HG03095 (cell line): ENCODE measurements around the gene TRPM3.

Source experiments
- ATAC-seq: cut with Tn5 transposase; IDR thresholded peaks from one replicate; pipeline ENCODE4 v1.9.1; 2021; ENCODE audit warnings: moderate library complexity; ENCODE audit not compliant: unreplicated experiment

TRPM3 gene

DNA sequence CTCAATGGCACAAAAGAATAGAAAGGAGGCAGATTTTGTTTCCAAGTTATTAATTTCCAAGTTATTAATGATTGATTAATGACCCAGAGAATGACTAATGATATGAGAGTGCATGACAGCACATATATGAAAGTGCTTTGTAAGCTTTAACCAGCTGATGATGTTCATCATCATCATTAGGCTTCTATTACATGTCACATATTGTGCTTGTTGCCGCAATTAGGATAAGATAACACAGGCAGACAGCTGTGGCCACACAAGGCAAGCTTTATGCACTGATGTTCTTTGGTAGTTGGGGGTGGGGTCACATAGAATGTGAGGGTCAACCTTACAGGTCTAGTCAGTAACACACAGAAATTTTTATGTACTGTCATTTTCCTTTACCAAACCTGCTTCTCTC lies 219.7 kb downstream of the TRPM3 start:
- no peak for ATAC-seq

DNA sequence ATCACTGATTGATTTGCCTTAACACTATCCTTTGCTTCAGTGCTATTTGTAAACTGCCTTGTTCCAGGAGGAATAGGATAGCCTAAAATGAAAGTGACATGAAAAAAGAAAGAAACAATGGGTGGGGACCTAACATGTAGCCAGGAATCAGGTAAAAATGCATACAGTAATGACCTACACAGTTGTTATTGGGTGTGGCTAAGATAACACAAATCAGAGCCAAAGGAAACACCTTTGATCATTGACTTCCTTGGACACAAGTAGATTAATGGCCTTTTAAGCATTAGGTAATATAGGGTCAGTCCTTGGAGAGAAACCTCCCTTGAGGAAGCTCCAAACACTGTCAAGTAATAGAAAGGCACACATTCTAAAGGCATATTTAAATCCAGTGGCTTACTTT lies 220.4 kb downstream of the TRPM3 start:
- ATAC-seq = no peak

DNA sequence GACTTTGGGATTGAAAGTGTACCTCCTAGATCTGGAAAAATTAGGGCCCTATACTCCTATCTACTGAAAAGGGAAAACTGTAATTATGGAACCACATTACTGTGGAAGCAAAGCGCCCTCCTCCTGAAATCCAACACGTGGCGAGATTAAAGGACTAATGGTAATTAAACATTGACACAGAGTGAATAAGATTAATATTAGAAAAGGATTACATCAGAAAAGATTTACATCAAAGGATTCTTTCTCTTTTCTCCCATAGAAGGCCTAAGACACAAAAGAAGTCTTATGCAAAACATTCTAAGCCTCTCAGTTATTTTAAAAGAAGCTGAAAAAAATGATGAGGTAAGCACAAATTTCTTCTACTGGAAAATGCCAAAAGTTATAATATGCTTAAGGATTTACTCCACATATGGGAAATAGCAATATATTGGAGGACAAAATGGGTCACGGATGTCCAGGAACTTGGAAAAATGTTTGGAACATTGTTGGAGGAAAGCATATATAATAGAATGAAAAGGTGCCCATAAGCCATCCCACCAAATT lies 227.8 kb downstream of the TRPM3 start:
- no peak for ATAC-seq

DNA sequence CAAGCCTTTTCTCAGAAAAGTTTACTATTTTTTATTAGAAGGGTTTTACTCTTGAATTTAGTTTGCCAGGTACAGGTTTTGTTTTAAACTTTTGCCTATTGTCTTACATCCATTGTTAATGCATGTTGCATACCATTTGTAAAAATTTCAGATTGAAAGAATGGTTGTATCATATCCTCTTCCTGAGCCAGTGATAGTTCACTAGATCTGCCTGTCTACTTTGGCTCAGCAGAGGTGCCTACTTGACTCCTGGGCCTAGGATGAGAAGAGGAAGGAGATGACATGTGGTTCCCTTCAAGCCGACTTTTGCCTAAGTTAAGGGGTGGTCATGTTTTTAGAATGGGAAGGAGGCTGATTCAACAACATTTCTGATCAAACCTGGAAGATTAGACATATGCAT lies 232.9 kb downstream of the TRPM3 start:
- no peak for ATAC-seq

DNA sequence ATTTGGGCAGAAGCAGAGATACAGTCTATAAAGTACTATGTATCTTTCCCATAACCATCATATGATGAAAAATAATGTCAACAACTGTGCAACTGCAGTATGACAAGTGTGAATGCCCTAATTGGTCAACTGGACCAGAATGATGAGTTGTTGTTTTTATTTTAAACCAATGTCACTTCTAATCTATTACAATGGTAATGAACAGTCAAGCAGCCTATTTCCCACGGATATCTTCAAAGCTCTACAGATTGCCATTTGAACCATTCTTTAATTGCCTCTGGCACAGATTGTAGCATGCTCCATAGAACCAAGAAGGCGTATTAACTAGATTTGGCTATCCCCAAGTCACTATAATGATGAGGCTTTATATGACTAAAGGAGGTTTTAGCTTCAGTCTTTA lies 233.6 kb downstream of the TRPM3 start:
- no peak for ATAC-seq

DNA sequence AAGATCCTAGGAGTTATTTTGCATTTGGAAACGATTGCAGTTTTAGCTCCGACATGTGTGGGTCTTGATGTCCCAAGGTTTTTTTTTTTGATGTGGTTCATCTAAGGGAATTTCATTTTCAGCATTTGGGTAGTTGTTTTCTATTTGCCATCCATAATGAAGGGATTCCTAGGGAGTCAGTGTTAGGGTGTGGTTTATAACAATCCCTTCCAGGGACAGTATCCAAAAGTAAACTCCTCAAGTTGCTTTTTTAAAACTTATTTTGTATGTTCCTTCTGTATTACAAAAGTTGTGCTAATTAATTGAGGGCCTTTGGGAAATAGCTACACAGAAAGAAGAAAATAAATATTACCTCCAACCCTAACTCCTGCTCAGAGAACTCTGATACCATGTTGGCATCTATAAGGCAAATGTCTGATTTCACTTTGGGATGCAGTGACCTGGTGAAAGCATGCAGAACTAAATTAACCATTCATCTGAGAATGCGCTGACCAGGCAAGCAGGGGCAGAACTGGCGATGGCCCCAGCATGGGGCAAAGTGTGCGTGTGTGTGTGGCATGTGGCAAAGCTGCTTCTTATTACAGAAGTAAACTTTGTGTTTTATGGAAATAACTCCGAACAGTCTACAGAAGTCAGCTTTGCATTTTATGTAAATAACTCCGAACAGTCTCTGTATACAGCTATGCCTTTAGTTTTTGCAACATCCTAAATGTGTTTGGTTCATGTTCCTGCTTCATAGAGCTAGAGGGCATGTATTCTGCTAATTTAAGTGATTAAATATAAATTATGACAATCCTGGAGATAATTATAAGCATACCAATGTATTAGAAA lies 237.2 kb downstream of the TRPM3 start:
- ATAC-seq = no peak

DNA sequence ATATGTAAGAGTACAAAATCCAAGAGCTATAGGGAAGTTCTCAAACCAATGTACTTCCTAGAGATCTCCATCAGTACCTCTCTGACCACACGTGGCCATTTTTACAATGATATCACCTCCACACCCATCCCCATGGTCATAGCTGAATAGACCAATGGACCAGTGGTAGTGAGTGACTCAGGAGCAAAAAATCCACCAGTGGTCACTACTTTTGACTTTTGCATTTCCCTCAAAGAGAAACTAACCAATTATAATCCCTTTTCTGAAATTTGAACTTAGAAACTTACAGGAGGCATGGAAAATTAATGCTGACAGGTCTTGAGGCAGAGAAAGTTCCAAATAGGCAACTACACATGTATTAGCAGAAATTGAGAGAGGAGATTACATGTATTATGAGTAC lies 238.4 kb downstream of the TRPM3 start:
- no peak for ATAC-seq

DNA sequence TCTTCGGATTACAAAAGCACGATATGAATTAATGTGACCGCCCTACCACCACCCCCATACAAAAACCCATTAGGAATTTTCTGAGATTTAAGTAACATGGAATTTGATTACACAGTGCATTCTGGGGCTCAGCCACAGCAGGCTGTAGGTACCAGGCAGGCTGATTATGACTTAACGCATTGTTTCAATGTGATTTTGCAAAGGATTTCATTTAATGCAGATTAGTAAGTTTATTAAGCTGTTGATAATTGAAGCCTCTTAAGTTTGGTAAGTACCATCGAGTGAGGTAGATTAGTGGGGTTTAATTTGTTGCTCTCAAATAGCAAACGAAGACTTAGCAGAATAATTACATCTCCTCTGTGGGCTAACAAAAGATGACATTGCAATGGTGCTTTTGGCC lies 240.1 kb downstream of the TRPM3 start:
- no peak for ATAC-seq

DNA sequence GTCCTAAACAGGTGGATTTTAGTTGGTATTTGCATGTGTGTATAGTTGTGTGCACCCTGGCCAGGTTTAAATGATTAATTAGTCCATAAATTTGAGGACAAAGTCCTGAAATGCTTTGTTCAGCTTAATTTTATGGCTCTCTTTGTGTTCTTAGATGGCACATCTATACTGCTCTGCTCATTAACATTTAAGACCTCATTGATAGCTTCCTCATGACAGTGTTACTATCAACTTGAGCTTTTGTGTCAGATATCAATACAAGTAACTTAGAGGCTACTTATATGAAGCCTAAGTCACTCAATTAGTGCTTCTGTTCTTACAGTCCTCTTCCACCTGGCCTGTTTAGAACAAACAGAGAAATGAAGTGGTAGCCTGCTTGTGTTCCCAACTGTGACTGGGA lies 240.9 kb downstream of the TRPM3 start:
- ATAC-seq = no peak

DNA sequence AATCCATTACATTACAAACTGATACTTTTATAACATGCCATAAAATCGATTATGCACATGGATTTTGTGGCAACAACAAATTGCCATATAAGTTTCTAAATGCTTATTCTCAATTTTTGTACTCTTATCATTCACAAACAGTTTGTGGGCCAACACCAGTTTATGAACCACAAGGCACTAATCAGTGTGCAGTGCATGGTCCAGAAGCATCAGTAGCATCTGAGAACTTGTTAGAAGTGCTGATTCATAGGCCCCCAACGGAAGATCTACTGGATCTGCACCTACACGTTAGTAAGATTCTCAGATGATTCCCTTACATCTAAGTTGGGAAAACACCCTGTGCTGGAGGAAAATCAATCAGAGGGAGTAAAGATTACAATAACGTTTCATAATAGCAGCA lies 242.8 kb downstream of the TRPM3 start:
- no peak for ATAC-seq

DNA sequence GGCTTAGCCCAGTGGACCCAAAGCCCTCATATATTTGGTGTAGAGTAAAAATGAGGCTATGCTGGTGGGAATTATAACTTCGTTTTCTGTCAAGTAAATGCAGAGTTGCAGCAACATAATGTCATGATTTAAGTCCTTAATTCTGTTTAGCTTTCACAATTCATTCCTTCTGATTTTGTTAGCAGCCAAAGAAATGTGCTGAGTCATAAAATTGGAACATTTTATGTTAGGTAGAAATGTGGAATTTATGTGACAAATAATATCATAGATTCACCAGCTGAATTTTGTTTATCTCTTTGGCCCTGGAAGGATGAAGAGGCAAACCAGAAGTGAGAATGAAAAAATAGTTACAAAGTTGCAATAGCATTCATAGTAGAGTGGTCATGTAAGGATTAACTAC lies 247.0 kb downstream of the TRPM3 start:
- no peak for ATAC-seq

DNA sequence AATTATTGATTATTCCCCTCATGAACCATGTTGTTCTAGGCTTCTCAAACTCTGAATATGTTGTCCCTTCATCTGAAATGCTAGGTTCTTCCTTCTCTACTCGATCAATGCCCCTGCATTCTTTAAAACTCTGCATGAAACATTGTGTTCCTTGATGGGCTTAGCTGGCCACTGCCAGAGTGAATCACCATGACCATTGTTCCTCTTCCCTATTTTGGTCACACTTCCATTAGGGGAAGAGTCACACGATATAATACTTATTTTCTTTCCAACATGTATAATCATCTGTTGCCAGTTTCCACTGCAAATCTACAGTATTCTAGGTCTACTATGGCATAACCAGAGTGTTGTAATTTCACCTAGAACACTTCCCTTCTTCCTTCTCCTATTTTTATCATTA lies 247.9 kb downstream of the TRPM3 start:
- ATAC-seq = no peak

DNA sequence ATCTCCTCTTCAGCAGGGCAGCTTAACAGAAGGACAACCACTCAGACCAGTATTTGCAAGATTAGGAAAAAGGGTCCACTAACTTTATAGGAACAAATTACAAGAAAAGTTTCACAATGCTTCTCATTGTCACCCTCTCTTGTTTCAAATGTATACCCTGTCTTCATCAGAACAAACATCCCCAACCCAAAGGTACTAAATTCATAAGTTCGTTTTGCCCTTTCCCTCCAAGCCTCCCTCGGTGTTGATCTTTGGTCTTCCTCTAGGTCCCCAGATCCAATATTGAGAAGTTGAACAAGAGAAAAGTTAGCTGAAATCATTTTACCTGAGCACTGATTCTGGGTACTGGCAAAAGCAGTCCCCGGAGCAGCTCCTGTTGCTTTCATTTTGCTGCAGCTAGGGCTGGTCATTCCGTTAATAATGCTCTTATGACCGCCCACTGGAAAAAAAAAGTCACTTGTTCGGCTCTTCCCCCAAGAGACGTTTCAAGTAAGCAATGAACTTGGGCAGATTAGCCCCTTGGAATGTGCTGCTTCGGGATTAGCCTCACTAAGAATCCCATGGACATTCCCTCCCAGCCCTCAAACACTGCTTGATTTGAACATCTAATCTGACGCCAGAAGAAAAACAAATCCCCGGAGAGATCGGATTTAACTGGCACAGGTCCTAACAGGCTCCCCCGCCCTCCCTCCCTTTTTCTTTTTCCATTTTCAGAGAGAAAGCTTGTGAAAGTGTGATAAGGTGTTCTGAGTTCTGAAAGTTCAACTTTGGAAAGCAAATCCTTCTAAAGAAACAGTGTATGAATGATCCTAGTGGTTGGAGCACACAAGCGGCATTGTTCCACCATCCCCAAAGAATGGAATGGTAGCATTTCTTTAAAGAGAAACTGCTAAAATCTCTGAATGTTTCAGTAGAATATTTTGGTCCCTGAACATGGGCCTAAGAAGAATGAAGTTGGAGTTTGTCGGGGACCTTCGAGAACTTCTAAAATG lies 252.5 kb downstream of the TRPM3 start:
- ATAC-seq = no peak

DNA sequence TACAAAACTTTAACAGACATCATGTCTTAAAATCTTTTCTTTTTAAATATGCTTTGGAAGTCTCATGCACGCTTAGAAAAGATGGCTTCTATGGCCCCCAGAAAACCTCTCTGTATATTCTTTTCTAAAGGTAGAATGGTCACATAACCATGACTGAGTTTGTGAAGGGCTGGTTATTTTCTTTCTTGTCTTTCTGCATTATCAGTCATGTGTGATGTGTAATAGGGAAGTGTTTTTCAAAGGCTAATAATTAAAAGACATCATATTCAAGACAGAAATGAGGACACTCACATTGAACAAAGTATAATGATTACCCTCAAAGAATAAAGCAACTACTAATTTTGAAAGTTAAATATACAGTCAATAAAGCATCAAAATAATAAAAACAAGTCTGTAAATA lies 253.4 kb downstream of the TRPM3 start:
- no peak for ATAC-seq

DNA sequence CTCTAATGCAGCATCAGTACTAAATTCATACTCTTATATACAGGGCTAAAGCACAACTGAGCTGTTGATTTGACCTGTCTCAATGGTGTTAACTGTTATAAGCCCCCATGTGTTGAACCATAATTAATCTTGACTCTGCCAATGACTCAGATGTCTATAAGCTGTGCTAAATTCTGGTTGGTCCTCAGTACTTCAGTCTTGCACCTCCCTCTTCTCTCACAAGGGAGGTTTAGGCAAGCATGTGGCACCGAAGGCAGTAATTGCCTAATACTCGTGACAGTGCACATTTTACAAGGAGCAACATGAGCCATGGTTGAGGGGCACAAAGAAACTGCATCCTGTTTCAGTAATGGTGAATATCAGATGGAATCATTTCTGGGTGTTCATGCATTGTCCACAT lies 255.9 kb downstream of the TRPM3 start:
- no peak for ATAC-seq

DNA sequence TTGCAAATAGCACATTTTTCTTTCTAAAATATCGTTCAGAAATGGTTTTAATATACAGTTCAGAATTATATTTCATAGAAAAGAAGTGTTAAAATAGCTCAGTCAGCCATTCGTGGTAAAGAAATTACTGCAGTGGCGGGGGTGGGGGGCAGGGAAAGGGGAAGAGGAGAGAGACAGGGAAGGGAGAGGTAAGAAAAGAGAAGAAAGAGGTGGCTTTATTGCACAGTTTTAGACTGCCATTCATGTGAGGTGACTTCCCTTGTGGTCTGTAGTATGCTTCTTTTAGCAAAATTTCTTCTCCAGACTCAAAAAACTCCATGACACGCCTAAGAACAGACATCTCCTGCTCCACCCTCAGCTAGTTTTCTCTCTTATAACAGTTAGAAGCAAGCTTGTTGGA lies 259.6 kb downstream of the TRPM3 start:
- no peak for ATAC-seq

DNA sequence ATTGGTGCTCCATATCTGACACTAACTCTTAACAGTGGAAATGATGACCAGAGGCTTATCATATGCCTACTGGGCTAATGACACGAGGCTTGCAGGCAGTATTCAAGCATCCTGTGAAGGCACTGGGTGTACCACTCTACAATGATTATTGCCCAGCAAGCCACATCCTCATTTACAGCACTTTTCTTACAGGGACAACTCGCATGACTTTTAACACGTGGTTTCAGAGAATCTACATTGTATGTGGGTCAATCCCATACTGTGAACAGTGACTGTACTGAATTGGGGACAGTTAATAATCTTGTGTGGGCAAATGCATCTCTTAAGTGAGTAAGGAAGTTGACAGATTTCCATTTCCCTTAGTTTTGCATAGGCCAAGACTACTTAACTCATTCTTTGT lies 260.0 kb downstream of the TRPM3 start:
- ATAC-seq = no peak

DNA sequence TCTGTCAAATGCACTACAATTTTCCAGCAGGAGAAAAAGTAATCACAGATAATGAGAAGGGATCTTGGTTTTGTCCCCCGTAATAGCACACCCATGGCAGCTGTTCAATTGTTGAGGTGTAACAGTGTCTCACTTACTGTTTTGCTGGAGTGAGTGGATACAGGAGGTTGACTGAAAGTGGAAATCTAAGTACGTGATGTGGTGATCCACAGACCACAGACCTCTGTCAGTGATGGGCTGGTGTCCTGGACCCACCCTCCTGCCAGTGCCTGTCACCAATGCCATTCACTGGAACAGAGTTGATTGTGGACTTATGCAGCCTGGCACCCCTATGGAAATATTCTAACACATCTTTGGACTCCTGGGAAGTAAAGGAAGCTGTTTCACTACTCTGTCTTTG lies 261.7 kb downstream of the TRPM3 start:
- no peak for ATAC-seq

DNA sequence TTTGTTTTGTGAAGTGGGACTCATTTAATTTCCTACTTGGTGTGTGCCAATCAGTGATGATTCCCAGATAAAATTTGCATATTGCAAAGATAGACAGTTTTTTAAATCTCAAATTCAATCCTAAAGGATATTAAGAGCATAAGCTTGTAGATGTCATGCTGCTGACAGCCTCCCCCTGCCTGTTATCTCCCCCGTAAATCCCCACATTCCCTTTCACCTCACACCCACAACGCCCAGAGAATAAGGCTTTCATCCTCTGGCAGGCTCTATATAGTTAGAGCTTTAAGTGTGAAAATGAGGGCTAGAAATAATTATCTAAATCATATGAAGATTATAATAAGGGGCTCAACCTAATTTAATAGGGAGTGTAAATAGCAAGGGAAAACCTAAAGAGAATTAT lies 265.0 kb downstream of the TRPM3 start:
- no peak for ATAC-seq

DNA sequence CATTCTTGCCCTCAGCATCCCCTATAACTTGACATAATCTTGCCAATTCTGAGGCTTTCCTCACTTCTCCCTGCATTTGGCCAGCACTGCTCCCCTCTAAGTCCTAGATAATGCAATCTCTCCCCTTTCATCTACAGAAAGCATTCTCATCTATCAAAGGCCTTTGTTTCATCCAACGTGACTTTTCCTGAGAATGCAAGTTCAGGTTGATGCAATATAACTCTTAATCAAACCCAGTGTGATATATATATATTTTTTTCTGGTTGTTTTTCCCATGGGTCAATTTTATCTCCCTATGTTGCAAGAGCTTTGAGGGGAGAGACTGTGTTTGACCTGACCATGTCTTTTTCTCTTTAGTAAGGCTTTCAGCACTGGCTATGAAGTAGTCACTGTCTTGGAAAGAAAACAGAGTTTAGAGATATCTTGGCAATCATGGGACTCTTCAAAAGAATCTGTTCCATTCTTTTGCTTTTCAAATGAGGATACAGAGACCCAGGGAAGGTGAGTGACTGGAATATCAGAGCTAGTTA lies 268.6 kb downstream of the TRPM3 start:
- ATAC-seq = no peak

DNA sequence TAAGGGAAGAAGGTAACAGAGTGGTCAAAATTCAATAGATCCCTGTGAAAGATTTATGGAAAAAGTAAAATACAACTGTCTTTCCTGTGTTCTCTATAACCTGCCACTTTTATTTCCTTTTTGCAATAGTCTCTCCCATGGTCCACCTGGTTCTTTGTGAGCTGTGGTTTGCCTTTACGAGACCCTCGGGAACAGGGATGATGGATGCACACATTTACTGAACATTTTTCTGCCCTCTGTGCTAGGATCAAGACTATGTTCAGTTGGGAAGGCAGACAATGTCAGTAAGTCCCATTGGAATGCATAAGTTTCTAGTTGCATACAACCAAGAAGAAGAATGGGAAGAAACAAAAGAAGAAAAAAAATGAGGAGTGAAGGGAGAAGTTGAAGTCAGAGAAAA lies 281.2 kb downstream of the TRPM3 start:
- no peak for ATAC-seq

DNA sequence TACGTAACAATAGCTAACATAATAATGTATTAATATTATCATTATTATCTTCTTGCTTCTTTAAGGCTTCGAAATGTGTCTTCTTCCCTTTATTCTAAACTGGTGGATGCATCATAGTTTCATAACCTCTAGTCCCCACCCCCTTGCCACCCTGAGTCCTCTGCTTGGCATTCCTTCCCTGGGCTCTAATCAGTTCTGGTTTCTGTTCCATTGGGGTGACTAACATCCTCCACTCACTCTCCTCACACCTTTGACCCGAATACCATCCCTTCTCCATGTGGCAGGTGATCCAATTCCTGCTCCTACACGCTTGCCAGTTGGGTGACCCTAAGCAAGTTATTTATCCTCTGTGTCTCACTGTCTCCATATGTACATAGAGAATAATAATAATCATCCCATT lies 286.1 kb downstream of the TRPM3 start:
- no peak for ATAC-seq
